SHP77 (cell line): ENCODE measurements around the gene CEP104.

Source experiments
- DNase-seq, 2 experiments: peaks; one replicate each; lab custom pipeline; 2025; lab: John Stamatoyannopoulos, UW

CEP104 gene

GRCh38 chr1:3894626-3895278 lies 37.7 kb upstream of the CEP104 start:
- DNase-seq = no peak

GRCh38 chr1:3893190-3893589 lies 36.2 kb upstream of the CEP104 start:
- DNase-seq = no peak

- no peak for DNase-seq
Measured at GRCh38 chr1:3892748-3893147, 35.7 kb upstream of the CEP104 start.

GRCh38 chr1:3891329-3891865 lies 34.4 kb upstream of the CEP104 start:
- no peak for DNase-seq

- no peak for DNase-seq
Measured at GRCh38 chr1:3890389-3891328, 33.6 kb upstream of the CEP104 start.

GRCh38 chr1:3889936-3890335 lies 32.9 kb upstream of the CEP104 start:
- no peak for DNase-seq

- no peak for DNase-seq
Measured at GRCh38 chr1:3888301-3888700, 31.3 kb upstream of the CEP104 start.

GRCh38 chr1:3886691-3887090 lies 29.7 kb upstream of the CEP104 start:
- no peak for DNase-seq

- no peak for DNase-seq
Measured at GRCh38 chr1:3886106-3886670, 29.2 kb upstream of the CEP104 start.

- DNase-seq = no peak
Measured at GRCh38 chr1:3885611-3886010, 28.6 kb upstream of the CEP104 start.

- DNase-seq = no peak
Measured at GRCh38 chr1:3884966-3885365, 28.0 kb upstream of the CEP104 start.

- no peak for DNase-seq
Measured at GRCh38 chr1:3883194-3883925, 26.3 kb upstream of the CEP104 start.

- DNase-seq = no peak
Measured at GRCh38 chr1:3881193-3881480, 24.1 kb upstream of the CEP104 start.

- no peak for DNase-seq
Measured at GRCh38 chr1:3880429-3881192, 23.6 kb upstream of the CEP104 start.

- DNase-seq = no peak
Measured at GRCh38 chr1:3879787-3880428, 22.9 kb upstream of the CEP104 start.

- DNase-seq = no peak
Measured at GRCh38 chr1:3879099-3879498, 22.1 kb upstream of the CEP104 start.

GRCh38 chr1:3876716-3877115 lies 19.7 kb upstream of the CEP104 start:
- no peak for DNase-seq

GRCh38 chr1:3874736-3875135 lies 17.7 kb upstream of the CEP104 start:
- no peak for DNase-seq

- no peak for DNase-seq
Measured at GRCh38 chr1:3872546-3872945, 15.5 kb upstream of the CEP104 start.

GRCh38 chr1:3871451-3871805 lies 14.4 kb upstream of the CEP104 start:
- DNase-seq = no peak

- DNase-seq = no peak
Measured at GRCh38 chr1:3869751-3870301, 12.8 kb upstream of the CEP104 start.
